Brain pericyte (primary cell): Measurements from ENCODE around the gene SLC12A2.

Experiments used
- DNase-seq: peaks from one replicate; pipeline ENCODE4 v3.0.0-alpha.2; 2012; ENCODE audit warnings: low read depth, low spot score

SLC12A2 gene

GRCh38 chr5:128169401-128170017 lies 85.9 kb downstream of the SLC12A2 start:
- DNase-seq, result no peak

GRCh38 chr5:128172102-128172501 lies 88.5 kb downstream of the SLC12A2 start:
- no peak for DNase-seq

GRCh38 chr5:128174951-128175350 lies 91.4 kb downstream of the SLC12A2 start:
- DNase-seq, result no peak

- no peak for DNase-seq
Measured at GRCh38 chr5:128192368-128192767, 108.8 kb downstream of the SLC12A2 start.

- DNase-seq, result no peak
Measured at GRCh38 chr5:128193665-128194390, 110.3 kb downstream of the SLC12A2 start.

- DNase-seq, result no peak
Measured at GRCh38 chr5:128195316-128195715, 111.8 kb downstream of the SLC12A2 start.

- DNase-seq, result no peak
Measured at GRCh38 chr5:128196080-128196479, 112.5 kb downstream of the SLC12A2 start.

- no peak for DNase-seq
Measured at GRCh38 chr5:128196791-128197190, 113.2 kb downstream of the SLC12A2 start.

GRCh38 chr5:128197896-128198522 lies 114.4 kb downstream of the SLC12A2 start:
- no peak for DNase-seq

GRCh38 chr5:128199104-128199503 lies 115.5 kb downstream of the SLC12A2 start:
- DNase-seq, result peak; percentile 36

GRCh38 chr5:128199611-128200010 lies 116.0 kb downstream of the SLC12A2 start:
- no peak for DNase-seq

- no peak for DNase-seq
Measured at GRCh38 chr5:128201065-128201926, 117.7 kb downstream of the SLC12A2 start.

GRCh38 chr5:128202320-128202719 lies 118.8 kb downstream of the SLC12A2 start:
- no peak for DNase-seq

- DNase-seq, result no peak
Measured at GRCh38 chr5:128208436-128208835, 124.9 kb downstream of the SLC12A2 start.

- DNase-seq, result no peak
Measured at GRCh38 chr5:128212191-128212806, 128.7 kb downstream of the SLC12A2 start.

GRCh38 chr5:128213340-128213739 lies 129.8 kb downstream of the SLC12A2 start:
- DNase-seq, result no peak

- no peak for DNase-seq
Measured at GRCh38 chr5:128213833-128214232, 130.3 kb downstream of the SLC12A2 start.

GRCh38 chr5:128216285-128216684 lies 132.7 kb downstream of the SLC12A2 start:
- DNase-seq, result no peak

GRCh38 chr5:128216860-128217531 lies 133.4 kb downstream of the SLC12A2 start:
- peak; percentile 99 for DNase-seq

GRCh38 chr5:128220841-128221240 lies 137.3 kb downstream of the SLC12A2 start:
- DNase-seq, result no peak

GRCh38 chr5:128224336-128224735 lies 140.8 kb downstream of the SLC12A2 start:
- no peak for DNase-seq
